ENCODE data around the gene HSD11B2.

The HSD11B2 gene

GRCh38 chr16:67433131-67433719 is 2.3 kb downstream of the HSD11B2 start:
- DNase-seq (ENCODE audit: low spot score): no peak

- no peak for DNase-seq (ENCODE audit: low spot score)
Measured at GRCh38 chr16:67435758-67436164, 4.8 kb downstream of the HSD11B2 start.

- no peak for DNase-seq (ENCODE audit: low spot score)
Measured at GRCh38 chr16:67436640-67437193, 5.8 kb downstream of the HSD11B2 start.

- no peak for DNase-seq (ENCODE audit: low spot score)
Measured at GRCh38 chr16:67437513-67437912, 6.6 kb downstream of the HSD11B2 start.

- DNase-seq (ENCODE audit: low spot score): no peak
Measured at GRCh38 chr16:67438098-67438791, 7.3 kb downstream of the HSD11B2 start.

- DNase-seq (ENCODE audit: low spot score): no peak
Measured at GRCh38 chr16:67438824-67439393, 8.0 kb downstream of the HSD11B2 start.

GRCh38 chr16:67441271-67441753 is 10.4 kb downstream of the HSD11B2 start:
- DNase-seq (ENCODE audit: low spot score): no peak

- DNase-seq (ENCODE audit: low spot score): no peak
Measured at GRCh38 chr16:67441907-67442306, 11.0 kb downstream of the HSD11B2 start.

- peak; percentile 45 for DNase-seq (ENCODE audit: low spot score)
Measured at GRCh38 chr16:67442581-67443255, 11.8 kb downstream of the HSD11B2 start.

GRCh38 chr16:67443265-67443664 is 12.3 kb downstream of the HSD11B2 start:
- no peak for DNase-seq (ENCODE audit: low spot score)

GRCh38 chr16:67444259-67445125 is 13.6 kb downstream of the HSD11B2 start:
- DNase-seq (ENCODE audit: low spot score): no peak

GRCh38 chr16:67445126-67445426 is 14.2 kb downstream of the HSD11B2 start:
- DNase-seq (ENCODE audit: low spot score): no peak

GRCh38 chr16:67445441-67445912 is 14.6 kb downstream of the HSD11B2 start:
- DNase-seq (ENCODE audit: low spot score): no peak

GRCh38 chr16:67445913-67446907 is 15.3 kb downstream of the HSD11B2 start:
- no peak for DNase-seq (ENCODE audit: low spot score)

GRCh38 chr16:67446968-67447507 is 16.1 kb downstream of the HSD11B2 start:
- DNase-seq (ENCODE audit: low spot score): no peak

- peak; percentile 38 for DNase-seq (ENCODE audit: low spot score)
Measured at GRCh38 chr16:67447508-67448076, 16.7 kb downstream of the HSD11B2 start.

- DNase-seq (ENCODE audit: low spot score): no peak
Measured at GRCh38 chr16:67448580-67448979, 17.7 kb downstream of the HSD11B2 start.

- DNase-seq (ENCODE audit: low spot score): no peak
Measured at GRCh38 chr16:67449336-67449735, 18.4 kb downstream of the HSD11B2 start.

- DNase-seq (ENCODE audit: low spot score): no peak
Measured at GRCh38 chr16:67449739-67450138, 18.8 kb downstream of the HSD11B2 start.

Measured in SK-N-DZ (cell line).